ENCODE measurements around the gene ADAM30.

Gene ADAM30

DNA sequence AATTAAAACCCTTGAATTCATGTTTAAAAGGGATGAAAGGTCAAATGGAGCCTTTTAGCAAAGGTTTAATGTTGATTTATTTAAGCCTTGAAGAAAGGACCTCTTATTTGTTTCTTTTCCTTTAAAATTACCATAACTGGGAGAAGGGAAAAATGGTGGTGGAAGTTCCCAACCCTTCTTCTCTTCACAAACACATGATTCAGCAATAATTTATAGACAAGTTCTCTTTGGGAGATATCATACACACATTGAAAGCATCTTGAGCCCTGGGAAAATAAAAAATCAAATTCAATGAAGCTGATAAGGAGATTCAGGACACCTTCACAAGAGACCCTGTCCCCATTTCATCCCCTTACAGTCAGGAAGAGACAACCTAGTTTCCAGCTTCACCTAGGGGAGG lies 8.9 kb downstream of the ADAM30 start:
- no peak overlapping the region for H3K4me3 ChIP-seq (ENCODE audit: low read depth, low read length)
- no peak for DNase-seq (ENCODE audit: low read depth)
- TF ChIP-seq, protein P1, sequence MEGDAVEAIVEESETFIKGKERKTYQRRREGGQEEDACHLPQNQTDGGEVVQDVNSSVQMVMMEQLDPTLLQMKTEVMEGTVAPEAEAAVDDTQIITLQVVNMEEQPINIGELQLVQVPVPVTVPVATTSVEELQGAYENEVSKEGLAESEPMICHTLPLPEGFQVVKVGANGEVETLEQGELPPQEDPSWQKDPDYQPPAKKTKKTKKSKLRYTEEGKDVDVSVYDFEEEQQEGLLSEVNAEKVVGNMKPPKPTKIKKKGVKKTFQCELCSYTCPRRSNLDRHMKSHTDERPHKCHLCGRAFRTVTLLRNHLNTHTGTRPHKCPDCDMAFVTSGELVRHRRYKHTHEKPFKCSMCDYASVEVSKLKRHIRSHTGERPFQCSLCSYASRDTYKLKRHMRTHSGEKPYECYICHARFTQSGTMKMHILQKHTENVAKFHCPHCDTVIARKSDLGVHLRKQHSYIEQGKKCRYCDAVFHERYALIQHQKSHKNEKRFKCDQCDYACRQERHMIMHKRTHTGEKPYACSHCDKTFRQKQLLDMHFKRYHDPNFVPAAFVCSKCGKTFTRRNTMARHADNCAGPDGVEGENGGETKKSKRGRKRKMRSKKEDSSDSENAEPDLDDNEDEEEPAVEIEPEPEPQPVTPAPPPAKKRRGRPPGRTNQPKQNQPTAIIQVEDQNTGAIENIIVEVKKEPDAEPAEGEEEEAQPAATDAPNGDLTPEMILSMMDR (IDR thresholded peaks at IDR 0.05; ENCODE audit: insufficient read depth, low read depth, low read length, missing control alignments), result no peak

DNA sequence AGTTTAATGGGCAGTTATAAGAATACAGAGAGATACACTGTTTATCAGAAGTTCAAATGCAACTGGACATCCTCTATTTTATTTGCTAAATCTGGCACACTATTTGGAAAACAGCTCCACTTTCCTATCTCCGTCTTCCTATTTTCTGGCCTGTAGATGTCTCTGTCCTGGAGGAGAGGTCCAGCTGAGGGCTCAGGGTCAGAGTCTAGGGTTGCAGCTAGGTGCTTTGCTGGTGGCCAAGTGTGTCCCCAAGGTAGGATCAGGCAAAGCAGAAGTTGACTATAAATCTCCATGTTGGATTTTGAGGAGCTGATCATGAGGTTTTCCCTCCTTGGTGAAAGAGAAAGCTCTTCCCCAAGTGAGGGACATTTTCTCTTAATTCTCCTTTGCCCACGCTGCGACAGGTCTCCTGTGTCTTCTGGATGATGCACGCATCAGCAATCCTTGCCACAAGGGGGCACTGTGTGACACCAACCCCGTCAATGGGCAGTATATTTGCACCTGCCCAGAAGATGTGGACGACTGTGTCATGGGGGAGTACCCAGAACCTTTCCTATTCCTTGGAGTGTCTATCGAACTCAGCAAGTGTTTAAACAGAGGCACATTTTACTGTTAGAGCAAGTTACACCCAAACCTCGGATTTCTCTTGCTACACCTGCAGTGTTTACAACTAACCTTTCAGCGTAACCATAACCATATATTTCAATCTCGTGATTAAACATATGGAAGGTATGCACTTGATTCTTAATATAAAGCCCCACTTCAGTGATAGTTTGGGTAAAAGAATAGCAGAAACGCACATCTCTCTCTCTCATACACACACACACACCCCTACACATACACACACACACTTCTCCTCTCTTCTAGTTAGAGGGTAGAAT lies 10.2 kb downstream of the ADAM30 start:
- TF ChIP-seq, protein P1 (IDR thresholded peaks at IDR 0.05; ENCODE audit: insufficient read depth, low read depth, low read length, missing control alignments), result peak; percentile 80
- no peak overlapping the region for H3K4me3 ChIP-seq (ENCODE audit: low read depth, low read length)
- DNase-seq (ENCODE audit: low read depth), result peak; percentile 65

DNA sequence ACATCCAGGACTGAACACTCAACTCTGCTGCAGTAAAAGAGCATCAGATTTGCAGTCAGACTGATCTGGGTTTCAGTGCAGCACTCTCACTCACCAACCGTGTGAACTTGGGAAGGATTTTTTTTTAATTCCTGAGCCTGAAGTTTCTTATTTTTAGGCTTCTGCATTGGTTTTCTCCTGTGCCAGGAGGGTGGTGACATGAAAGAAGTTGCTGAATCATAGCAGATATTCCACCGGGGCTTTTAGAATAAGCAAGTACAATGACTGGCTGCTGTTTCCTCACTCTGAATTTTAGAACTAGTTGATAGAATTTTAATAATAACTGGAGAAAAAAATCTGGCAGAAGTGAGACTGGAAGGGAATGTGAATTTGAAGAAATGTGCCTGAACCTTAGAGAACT lies 11.6 kb downstream of the ADAM30 start:
- no peak overlapping the region for H3K4me3 ChIP-seq (ENCODE audit: low read depth, low read length)
- TF ChIP-seq, protein P1 (IDR thresholded peaks at IDR 0.05; ENCODE audit: insufficient read depth, low read depth, low read length, missing control alignments), result no peak
- DNase-seq (ENCODE audit: low read depth), result no peak

DNA sequence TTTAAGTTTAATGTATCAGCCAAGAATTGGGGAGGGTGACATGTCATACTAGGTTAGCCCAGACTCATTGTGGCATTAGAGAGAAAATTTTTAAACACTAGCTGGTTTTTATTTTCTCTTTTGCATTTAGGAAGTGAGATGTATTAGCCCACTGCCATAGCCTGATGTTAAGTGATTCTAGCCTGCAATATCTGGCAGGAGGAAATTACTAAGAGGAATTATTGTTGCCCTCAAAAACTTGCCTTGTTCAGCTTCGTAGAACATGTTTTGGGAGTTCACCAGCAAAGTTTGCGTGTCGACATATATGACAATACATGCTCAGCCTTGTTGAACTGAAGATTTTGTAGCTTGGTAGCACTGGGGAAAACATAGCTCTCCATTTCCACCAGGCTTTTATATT lies 12.5 kb downstream of the ADAM30 start:
- no peak overlapping the region for H3K4me3 ChIP-seq (ENCODE audit: low read depth, low read length)
- DNase-seq (ENCODE audit: low read depth), result no peak
- TF ChIP-seq, protein P1 (IDR thresholded peaks at IDR 0.05; ENCODE audit: insufficient read depth, low read depth, low read length, missing control alignments), result no peak

DNA sequence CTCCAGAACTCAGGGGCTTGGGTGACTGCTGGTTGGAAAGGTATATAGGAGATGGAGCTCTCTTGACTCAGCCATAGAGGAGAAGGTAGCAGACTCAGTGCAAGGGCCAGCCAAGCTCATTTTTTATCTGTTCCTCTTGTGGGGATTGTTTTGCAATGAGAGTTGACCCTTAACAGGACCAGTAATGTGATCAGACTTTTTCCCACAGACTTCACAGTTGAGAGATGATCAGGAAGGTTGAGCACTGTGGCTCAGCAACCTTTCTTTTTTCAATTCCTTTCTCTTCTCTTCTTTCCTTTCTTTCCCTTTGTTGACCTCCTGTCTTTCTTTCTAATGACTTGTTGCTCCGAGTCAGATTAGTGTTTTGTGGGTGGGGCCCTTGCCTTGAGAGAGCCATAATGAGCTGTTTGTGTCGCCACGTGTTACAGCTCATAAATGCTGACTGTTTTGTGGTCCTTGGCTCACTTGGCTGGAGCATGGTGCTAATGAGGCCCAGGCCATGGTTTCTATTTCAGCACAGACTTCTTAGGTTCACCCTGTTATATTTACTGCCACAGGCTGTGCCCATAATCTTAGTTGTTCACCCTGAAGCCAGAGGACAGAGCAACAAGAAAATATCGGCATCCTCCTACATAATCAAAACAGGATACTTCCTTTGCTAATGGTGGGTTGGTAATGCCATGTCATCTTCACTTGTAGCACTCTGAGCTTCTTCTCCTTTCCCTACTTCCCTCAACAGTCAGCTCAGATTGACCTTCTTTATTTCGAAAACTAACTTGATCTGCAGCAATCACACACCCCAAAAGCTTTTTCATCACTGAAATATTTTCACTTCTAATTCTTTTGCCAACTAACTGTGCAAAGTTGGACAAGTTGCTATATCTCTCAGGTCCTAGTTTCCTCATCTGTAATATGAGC lies 13.9 kb downstream of the ADAM30 start:
- H3K4me3 ChIP-seq (ENCODE audit: low read depth, low read length), result no peak overlapping the region
- DNase-seq (ENCODE audit: low read depth), result no peak
- TF ChIP-seq, protein P1 (IDR thresholded peaks at IDR 0.05; ENCODE audit: insufficient read depth, low read depth, low read length, missing control alignments), result no peak

DNA sequence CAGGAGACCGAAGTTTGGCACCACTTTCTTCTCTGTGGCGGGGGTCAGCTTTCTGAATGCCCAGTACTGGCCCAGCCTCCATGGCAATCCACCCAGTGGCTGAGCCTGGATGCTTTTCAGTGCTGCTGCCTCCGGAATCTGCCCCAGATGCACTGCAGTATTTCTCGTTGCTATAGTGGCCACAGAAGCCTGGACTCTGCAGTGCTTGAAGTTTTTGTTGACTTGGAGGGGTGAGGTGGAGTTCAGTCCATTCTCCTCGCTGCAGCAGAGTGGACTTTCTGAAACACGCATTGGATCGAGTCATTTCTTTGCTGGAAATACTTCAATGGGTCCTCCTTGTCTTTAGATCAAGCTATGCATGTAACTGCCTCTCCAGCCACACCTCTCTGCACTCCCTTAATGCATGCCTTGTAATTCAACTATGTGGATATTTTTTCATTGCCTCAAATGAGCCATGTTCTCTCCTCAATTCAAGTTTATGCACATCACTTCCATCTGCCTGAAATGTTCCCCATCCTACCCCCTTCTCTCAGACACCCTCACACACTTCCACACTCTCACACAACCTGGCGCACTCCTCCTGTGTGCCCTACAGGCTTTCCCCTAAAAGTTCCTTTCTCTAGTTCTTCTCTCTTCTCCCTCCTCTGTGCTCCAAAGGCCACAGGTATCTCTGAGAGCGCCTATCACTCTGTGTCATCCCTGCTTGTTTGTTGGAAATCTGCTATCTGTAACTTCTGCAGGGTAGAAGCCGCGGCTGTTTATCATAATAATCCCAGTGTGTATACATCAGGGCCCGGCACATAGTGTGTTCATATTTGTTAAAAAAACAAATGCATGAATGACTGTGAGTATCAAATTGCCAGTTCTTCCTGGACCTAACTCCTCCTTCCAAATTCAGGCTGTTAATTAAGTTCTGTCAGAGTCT lies 16.5 kb downstream of the ADAM30 start:
- H3K4me3 ChIP-seq (ENCODE audit: low read depth, low read length), result no peak overlapping the region
- no peak for DNase-seq (ENCODE audit: low read depth)
- TF ChIP-seq, protein P1 (IDR thresholded peaks at IDR 0.05; ENCODE audit: insufficient read depth, low read depth, low read length, missing control alignments), result no peak

All from GM12865 (cell line).